GM12892 (cell line): ENCODE data around the gene SQSTM1.
"Not testable (repeated sequence)": the region's sequence is repeated elsewhere in the genome, so short reads cannot be mapped to it uniquely, and the experiment has no call there.

ENCODE experiments used
- DNase-seq: peaks from one replicate; pipeline ENCODE4 v3.0.0; 2011; ENCODE audit not compliant: insufficient read length
- FAIRE-seq: peaks from 2 replicates; lab custom pipeline; 2011; peaks lifted over from hg19 to GRCh38; lab: Jason Lieb, UNC
- POLR2A ChIP-seq: IDR thresholded peaks from 2 replicates; pipeline ENCODE4 v1.6.1; 2011; ENCODE audit warnings: low read depth, low read length, control low read depth
- POLR2AphosphoS5 ChIP-seq: IDR thresholded peaks from 2 replicates; pipeline ENCODE4 v1.6.1; 2011; ENCODE audit warnings: low read depth, low read length, control low read depth
- TAF1 ChIP-seq: IDR thresholded peaks from 2 replicates; pipeline ENCODE4 v1.6.1; 2011; ENCODE audit warnings: low read depth, mild to moderate bottlenecking, control low read depth, low read length, borderline replicate concordance

SQSTM1 gene

DNA sequence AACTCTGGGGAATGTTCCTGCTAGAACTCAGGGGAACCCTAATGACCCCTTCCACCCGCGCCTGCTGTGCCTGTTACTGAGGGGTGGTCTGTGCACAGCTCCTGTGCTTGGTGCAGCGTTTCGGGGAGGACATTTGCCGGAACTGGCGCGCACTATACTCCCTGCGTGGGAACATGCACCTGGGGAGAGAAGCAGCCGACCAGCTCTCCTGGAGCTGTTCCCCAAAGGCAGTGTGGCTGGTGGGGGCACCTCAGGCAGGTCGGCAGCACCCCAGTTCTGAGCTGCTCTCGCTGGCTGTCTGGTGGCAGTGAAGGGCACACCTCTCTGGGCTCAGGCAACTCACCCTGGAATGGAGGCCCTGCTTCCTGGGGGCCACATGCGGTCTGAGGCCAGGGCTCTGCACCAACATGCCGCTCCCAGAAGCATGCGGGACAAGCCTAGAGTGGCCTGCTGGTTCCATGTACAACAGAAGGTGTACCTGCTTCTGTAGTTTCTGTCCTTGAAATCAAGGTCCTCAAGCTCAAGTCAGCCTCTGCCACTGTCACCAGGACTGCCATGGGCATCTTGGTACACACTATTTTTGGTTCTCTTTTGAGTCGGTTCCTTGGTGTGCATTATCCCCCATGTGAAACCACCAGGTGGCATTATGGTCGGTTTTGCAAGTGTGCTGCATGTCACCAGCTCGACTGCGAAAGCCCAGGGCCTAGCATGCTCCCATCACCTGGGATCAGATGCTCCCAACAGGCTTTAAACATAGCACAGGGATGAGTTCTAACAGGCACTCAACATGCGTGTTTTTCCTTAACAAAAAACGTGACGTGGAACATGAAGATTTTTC, 45.8 kb downstream of the SQSTM1 start:
- FAIRE-seq (no peak), DNase-seq (no peak)
- TF ChIP-seq TAF1 (no peak), POLR2AphosphoS5 (no peak), POLR2A (no peak)

DNA sequence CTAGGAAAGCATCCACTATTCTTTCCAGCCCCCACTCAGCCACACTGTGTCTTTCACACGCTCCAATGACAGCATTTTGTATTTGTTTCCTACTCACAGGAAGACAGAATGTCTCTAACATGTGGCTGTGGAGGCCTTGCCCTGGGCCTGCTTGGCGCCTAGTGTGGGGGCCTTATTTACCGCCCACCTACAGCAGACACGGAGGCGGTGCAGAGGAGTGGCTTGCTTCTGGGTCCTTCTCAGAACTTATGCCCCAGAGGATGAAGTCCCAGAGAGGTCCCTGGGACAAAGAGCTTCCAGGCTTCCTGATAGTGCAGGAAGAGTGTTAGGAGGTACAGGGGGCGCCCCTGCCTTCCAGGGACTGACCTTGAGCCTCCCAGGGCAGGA, 46.4 kb downstream of the SQSTM1 start:
- TF ChIP-seq POLR2A (no peak), POLR2AphosphoS5 (no peak), TAF1 (no peak)
- FAIRE-seq (no peak), DNase-seq (no peak)

GRCh38 chr5:179867476-179867875, 46.8 kb downstream of the SQSTM1 start:
- DNase-seq (no peak), FAIRE-seq (no peak)
- TF ChIP-seq POLR2A (no peak), POLR2AphosphoS5 (no peak), TAF1 (no peak)

- TF ChIP-seq POLR2AphosphoS5 (no peak), TAF1 (no peak), POLR2A (no peak)
- no peak for FAIRE-seq
Observed at GRCh38 chr5:179868541-179868940, 47.8 kb downstream of the SQSTM1 start.

DNA sequence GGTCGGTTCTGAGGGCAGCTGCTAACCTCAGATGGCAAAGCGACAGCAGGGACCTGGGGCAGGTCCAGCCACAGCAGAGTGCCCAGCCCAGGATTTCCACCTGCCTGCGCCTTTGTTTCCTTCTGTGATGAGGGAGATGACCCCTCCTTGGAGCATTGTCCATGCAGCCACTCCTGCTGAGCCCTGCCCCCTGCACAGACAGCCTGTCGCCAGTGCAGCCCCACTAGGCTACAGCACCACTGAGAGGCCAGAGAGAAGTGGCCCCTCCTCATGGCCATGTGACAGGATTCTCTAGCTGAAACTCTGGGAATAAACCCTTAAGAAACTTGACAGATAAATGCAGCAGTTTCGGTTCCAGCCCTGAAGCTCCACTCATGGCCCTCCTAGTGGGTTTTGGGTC, 48.4 kb downstream of the SQSTM1 start:
- TF ChIP-seq POLR2A (no peak), TAF1 (no peak), POLR2AphosphoS5 (no peak)
- FAIRE-seq (no peak), DNase-seq (no peak)

More at GRCh38 chr5:179868541-179868940, 47.8 kb downstream of the SQSTM1 start:
- no peak for DNase-seq

DNA sequence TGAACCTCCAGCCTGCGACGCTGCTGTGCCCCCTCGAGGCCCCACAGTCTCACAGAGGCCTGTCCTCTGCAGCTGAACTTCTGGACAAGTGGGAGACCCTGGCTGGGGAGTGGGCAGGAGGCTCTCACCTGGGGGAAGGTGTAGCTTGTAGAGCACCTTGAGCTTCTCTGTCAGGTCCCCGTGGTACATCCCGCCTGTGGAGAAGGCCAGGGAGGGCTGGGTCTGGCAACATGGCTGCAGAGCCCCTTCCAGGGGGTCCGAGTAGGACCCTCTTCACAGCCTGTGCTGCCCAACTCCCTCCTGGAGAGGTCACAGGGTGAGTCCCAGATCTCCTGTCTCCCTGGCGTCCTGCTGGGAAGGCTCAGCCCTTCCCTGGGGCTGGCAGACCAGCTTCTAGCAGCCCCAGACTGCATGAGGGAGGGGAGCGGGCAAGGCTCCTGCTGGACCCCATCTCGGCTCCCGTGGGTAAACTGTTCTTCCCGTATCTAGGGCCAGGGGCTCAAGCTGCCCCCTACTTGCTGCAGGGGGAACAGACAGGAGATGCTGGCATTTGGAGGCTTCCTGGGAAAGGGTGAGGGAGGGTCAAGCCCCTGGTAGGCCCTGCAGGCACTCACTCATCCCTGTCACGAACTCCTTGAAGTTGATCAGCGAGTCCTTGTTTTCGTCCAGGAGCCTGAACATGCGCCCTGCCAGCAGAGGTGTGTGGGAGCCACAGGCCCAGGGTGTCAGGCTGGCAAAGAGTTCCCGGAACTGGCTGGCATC, 49.1 kb downstream of the SQSTM1 start:
- TF ChIP-seq POLR2AphosphoS5 (no peak), POLR2A (no peak), TAF1 (no peak)
- FAIRE-seq = no peak
- no peak for DNase-seq

DNA sequence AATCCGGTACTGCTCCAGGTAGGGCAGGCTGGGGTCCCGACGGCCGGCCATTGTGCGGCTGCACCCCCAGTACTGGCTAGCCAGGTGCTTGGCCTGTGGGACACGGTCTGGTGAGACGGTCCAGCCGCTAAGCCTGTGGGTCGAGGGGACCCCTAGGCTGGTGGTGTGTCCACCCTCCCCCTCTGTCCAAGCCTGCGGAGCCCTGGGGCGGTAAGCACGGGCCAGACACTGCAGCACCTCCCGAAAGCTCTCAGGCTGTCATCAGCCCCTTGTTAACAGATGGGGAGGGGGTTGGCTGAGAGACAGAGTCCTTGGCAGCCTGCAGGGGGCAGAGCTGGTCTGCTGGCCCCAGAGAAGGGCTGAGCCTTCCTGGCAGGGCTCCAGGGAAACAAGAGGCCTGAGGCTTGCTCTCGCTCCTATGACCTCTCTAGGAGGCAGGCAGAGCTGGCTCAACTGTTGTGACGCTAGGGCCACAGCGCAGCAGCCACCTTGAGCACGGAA, 49.7 kb downstream of the SQSTM1 start:
- DNase-seq (no peak), FAIRE-seq (no peak)
- TF ChIP-seq TAF1 = no peak
- TF ChIP-seq POLR2A = no peak
- TF ChIP-seq POLR2AphosphoS5 = no peak

DNA sequence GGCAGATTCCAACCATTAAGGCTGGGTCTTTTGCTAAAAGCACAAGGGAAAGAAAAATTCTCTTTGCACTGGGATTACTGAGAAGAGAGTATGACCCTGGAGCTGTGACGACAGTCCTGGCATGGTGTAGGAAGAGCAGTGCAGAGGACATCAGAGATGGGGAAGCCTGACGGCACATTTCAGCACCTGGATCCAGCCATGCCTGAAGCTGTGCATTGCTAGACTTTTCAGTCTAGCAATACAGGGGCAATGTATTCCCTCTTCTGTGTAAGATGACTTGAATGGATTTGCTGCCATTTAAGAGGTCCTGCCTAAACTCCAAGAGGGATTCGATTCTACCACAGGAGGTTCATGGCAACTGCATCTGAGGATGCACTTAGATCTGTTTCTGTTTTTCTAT, 50.2 kb downstream of the SQSTM1 start:
- DNase-seq (no peak), FAIRE-seq (no peak)
- TF ChIP-seq TAF1 = no peak
- no peak for TF ChIP-seq POLR2AphosphoS5
- TF ChIP-seq POLR2A = no peak

- not testable (repeated sequence) for DNase-seq, FAIRE-seq
Observed at GRCh38 chr5:179871533-179871932, 50.8 kb downstream of the SQSTM1 start.

- no peak for TF ChIP-seq POLR2AphosphoS5
- no peak for TF ChIP-seq POLR2A
- no peak for TF ChIP-seq TAF1
- DNase-seq (no peak), FAIRE-seq (no peak)
Observed at GRCh38 chr5:179872055-179872827, 51.5 kb downstream of the SQSTM1 start.

- no peak for DNase-seq
- no peak for FAIRE-seq
- no peak for TF ChIP-seq POLR2AphosphoS5
- TF ChIP-seq POLR2A = no peak
- no peak for TF ChIP-seq TAF1
Observed at GRCh38 chr5:179872828-179873575, 52.3 kb downstream of the SQSTM1 start.

DNA sequence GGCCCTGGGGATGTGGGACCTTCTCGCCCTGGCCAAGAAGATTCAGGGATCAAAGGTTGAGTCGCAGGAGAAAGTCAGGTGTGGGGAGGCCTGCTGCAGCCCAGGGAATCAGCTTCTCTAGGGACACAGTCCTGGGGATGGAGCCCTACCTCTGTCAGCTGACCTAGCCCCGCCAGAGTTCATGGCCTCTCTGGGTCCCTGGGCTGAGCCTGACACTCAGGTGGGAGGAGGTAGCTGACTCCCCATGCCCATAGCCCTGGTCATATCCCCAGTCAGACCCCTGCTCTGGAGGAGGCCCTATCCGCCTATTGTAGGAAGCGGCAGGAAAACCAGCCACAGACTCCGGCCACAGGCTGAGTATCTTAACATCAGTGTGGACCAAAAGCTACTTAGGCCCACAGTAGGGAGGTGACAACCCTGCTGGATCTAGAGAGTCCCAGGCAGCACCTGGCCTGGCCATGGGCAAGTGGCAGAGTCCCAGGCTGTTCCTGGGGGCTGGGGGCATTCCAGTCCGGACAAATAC, 52.9 kb downstream of the SQSTM1 start:
- FAIRE-seq (no peak), DNase-seq (no peak)
- no peak for TF ChIP-seq TAF1
- TF ChIP-seq POLR2AphosphoS5 = no peak
- TF ChIP-seq POLR2A = no peak
